Keratinocyte (primary cell): ENCODE data around the gene TMEM267.

Experiments used
- EZH2 ChIP-seq: IDR thresholded peaks from one replicate; pipeline ENCODE4 v1.6.1; 2012; ENCODE audit warnings: inconsistent platforms, mild to moderate bottlenecking, low read length, moderate library complexity
- TF ChIP-seq, protein P1 (sequence below), 3 experiments: IDR thresholded peaks in 1 of 3; conservative IDR thresholded peaks in 1 of 3; optimal IDR thresholded peaks in 1 of 3; 2 replicates in 2 of 3; 3 replicates in 1 of 3; pipeline versions ENCODE3 to v1.5.1; 2011; ENCODE audit warnings: low read length in 3 of 3, mild to moderate bottlenecking in 3 of 3, moderate library complexity in 2 of 3, control low read depth in 1 of 3, inconsistent platforms in 1 of 3; ENCODE audit not compliant: insufficient read depth in 2 of 3; ENCODE audit errors: extremely low read depth in 1 of 3

DNA sequence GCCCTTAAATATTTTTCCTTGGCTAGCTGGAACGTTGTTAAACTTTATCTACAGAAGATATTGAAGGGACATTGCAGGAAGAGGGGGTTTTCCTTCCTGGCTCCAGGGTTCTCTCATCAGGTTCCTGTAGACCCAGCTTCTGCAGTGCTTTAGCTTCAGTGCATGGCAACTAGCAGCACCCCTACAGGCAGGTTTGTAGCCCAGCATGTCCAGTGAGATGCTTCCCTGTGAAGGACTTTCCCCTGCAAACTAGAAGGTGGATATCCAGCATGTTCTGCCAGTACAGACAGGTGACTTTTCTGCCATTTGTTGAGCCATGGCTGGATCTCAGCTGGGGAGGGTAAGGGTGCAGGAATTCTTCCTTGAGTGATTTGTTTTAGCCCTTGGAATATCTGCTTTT is 81.8 kb downstream of the TMEM267 start:
- TF ChIP-seq, protein P1, sequence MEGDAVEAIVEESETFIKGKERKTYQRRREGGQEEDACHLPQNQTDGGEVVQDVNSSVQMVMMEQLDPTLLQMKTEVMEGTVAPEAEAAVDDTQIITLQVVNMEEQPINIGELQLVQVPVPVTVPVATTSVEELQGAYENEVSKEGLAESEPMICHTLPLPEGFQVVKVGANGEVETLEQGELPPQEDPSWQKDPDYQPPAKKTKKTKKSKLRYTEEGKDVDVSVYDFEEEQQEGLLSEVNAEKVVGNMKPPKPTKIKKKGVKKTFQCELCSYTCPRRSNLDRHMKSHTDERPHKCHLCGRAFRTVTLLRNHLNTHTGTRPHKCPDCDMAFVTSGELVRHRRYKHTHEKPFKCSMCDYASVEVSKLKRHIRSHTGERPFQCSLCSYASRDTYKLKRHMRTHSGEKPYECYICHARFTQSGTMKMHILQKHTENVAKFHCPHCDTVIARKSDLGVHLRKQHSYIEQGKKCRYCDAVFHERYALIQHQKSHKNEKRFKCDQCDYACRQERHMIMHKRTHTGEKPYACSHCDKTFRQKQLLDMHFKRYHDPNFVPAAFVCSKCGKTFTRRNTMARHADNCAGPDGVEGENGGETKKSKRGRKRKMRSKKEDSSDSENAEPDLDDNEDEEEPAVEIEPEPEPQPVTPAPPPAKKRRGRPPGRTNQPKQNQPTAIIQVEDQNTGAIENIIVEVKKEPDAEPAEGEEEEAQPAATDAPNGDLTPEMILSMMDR (optimal IDR thresholded peaks at IDR 0.05 in 1 of 3, IDR thresholded peaks at IDR 0.05 in 1 of 3, conservative IDR thresholded peaks at IDR 0.05 in 1 of 3; ENCODE audit: extremely low read depth in 1 of 3, insufficient read depth in 2 of 3, low read length in 3 of 3), result peak; percentile 16 to 43 (median 41)
- TF ChIP-seq EZH2, result no peak
